CD4-positive, alpha-beta T cell (primary cell): Measurements from ENCODE around the gene CHID1. TPM values are rescaled to one million over a fixed set of nuclear protein-coding genes. Genes with fewer than 3 reads are reported as not detected.

Source experiments
- ATAC-seq: fragments of 200-7000 bp; cut with Tn5 transposase; one replicate; pipeline ENCODE4 v1.10.0; 2022; ENCODE audit warnings: mild to moderate bottlenecking; ENCODE audit not compliant: poor library complexity
- CTCF ChIA-PET: fragments of 350-600 bp; sonication (Branson Sonifier 250); formaldehyde crosslinking; loops from one replicate; lab custom pipeline; 2021; ENCODE audit warnings: antibody characterized with exemption, inconsistent platforms; lab: Charles Lee
- POLR2A ChIA-PET: fragments of 350-600 bp; sonication (Branson Sonifier 250); formaldehyde crosslinking; loops from one replicate; lab custom pipeline; 2021; ENCODE audit warnings: antibody characterized with exemption, inconsistent platforms; lab: Charles Lee
- DNase-seq, 14 experiments: peaks; one replicate each; pipeline ENCODE4 v3.0.0-alpha.2; 2013 to 2020; ENCODE audit warnings: mixed read lengths in 2 of 14
- H3K27ac ChIP-seq, 2 donors: one replicate each; pipeline versions ENCODE4 v1.5.1 to v1.7.0; 2013; ENCODE audit warnings: low read length in 2 of 2, low read depth in 1 of 2, mild to moderate bottlenecking in 1 of 2
- H3K27me3 ChIP-seq, 2 experiments: 1 replicate in 1 of 2; 2 replicates in 1 of 2; pipeline versions ENCODE4 v1.6.1 to v1.7.0; 2013; ENCODE audit warnings: low read length in 2 of 2, control low read depth in 1 of 2, mild to moderate bottlenecking in 1 of 2, moderate library complexity in 1 of 2; ENCODE audit not compliant: insufficient read depth in 2 of 2, control insufficient read depth in 1 of 2
- H3K36me3 ChIP-seq: one replicate; pipeline ENCODE4 v1.6.1; 2013; ENCODE audit warnings: low read length, control low read depth; ENCODE audit not compliant: insufficient read depth
- H3K4me1 ChIP-seq: one replicate; pipeline ENCODE4 v1.6.1; 2013; ENCODE audit warnings: low read length, control low read depth; ENCODE audit not compliant: insufficient read depth
- H3K4me3 ChIP-seq: one replicate; pipeline ENCODE4 v1.5.1; 2013; ENCODE audit warnings: mild to moderate bottlenecking, low read length, moderate library complexity
- H3K9me3 ChIP-seq, 2 experiments: 1 replicate in 1 of 2; 2 replicates in 1 of 2; pipeline versions ENCODE4 v1.6.1 to v1.7.0; 2013; ENCODE audit warnings: low read length in 2 of 2, mild to moderate bottlenecking in 2 of 2, control low read depth in 1 of 2, moderate library complexity in 1 of 2; ENCODE audit not compliant: control insufficient read depth in 1 of 2, insufficient read depth in 1 of 2
- H3K27ac Mint-ChIP-seq: one replicate; pipeline ENCODE4 v1.8.0; 2020; ENCODE audit warnings: mixed read lengths
- H3K27me3 Mint-ChIP-seq: one replicate; pipeline ENCODE4 v1.8.0; 2021; ENCODE audit warnings: mixed read lengths
- H3K36me3 Mint-ChIP-seq: one replicate; pipeline ENCODE4 v1.8.0; 2021; ENCODE audit warnings: low read depth, mixed read lengths
- H3K4me1 Mint-ChIP-seq: one replicate; pipeline ENCODE4 v1.8.0; 2021; ENCODE audit warnings: low read depth, mixed read lengths
- H3K4me3 Mint-ChIP-seq: one replicate; pipeline ENCODE4 v1.8.0; 2020; ENCODE audit warnings: mild to moderate bottlenecking, mixed read lengths
- H3K9me3 Mint-ChIP-seq: one replicate; pipeline ENCODE4 v1.8.0; 2020; ENCODE audit warnings: mixed read lengths
- intact Hi-C, 2 experiments: fragments of 100-400 bp; cut with DNase I in 1 of 2; cut with micrococcal nuclease in 1 of 2; formaldehyde crosslinking; loops; one replicate each; pipeline versions ENCODE4 v1.15.1 to v1.9.0; 2023 to 2025; cut with DNase I, micrococcal nuclease
- total RNA-seq, 174 experiments: library from RNA in 2 of 174; stranded (reverse) in 2 of 174; gene quantifications; one replicate each; pipeline ENCODE4 v1.2.3 and lab custom pipeline; 2021 to 2026
- TF ChIP-seq, protein P1 (sequence below): fragments of 200-600 bp; IDR thresholded peaks from one replicate; pipeline ENCODE4 v1.8.0; 2022; ENCODE audit warnings: antibody characterized with exemption, mild to moderate bottlenecking

The CHID1 gene
- total RNA-seq, 2 experiments from 2014 or later: 17.1 to 22.8 TPM

- Histone ChIP-seq H3K4me3 (no peak overlapping the region), H3K27ac (no peak overlapping the region), H3K4me1 (peaks cover 46% of the 10 kb centered on the region), H3K36me3 (peaks cover 28% of the 10 kb centered on the region), H3K27me3 (peaks cover 0 to 2% of the 10 kb centered on the region in 2 experiments), H3K9me3 (no peaks in the 10 kb centered on the region)
- H3K27me3 Mint-ChIP-seq: no peaks in the 10 kb centered on the region
- DNase-seq (peak in 1 of 14 experiments; percentile 40), ATAC-seq (no peak)
- H3K27ac Mint-ChIP-seq: no peak overlapping the region
- H3K36me3 Mint-ChIP-seq: peaks cover 22% of the 10 kb centered on the region
- peak overlapping the region; percentile 74 for H3K4me3 Mint-ChIP-seq
- peaks cover 6% of the 10 kb centered on the region for H3K4me1 Mint-ChIP-seq
- POLR2A ChIA-PET: interaction anchor here (5.0 to 7.6 kb wide), 2 partner anchors 10 to 21 kb away, joined by 49 to 71 read pairs; partner anchors contain the start of genes CD151, CRACR2B and PNPLA2
- CTCF ChIA-PET: interaction anchor here (0.8 kb wide), 1 partner anchor 75 kb away, joined by 3 read pairs; no protein-coding TSS in a partner anchor
- no peaks in the 10 kb centered on the region for H3K9me3 Mint-ChIP-seq
- intact Hi-C loops: loop anchor here (10.0 kb wide), 4 partner anchors 85 to 735 kb away; partner anchors contain the start of genes AP2A2 (in 1 of the 2) and DUSP8 (in 1 of the 2)
- TF ChIP-seq, protein P1, sequence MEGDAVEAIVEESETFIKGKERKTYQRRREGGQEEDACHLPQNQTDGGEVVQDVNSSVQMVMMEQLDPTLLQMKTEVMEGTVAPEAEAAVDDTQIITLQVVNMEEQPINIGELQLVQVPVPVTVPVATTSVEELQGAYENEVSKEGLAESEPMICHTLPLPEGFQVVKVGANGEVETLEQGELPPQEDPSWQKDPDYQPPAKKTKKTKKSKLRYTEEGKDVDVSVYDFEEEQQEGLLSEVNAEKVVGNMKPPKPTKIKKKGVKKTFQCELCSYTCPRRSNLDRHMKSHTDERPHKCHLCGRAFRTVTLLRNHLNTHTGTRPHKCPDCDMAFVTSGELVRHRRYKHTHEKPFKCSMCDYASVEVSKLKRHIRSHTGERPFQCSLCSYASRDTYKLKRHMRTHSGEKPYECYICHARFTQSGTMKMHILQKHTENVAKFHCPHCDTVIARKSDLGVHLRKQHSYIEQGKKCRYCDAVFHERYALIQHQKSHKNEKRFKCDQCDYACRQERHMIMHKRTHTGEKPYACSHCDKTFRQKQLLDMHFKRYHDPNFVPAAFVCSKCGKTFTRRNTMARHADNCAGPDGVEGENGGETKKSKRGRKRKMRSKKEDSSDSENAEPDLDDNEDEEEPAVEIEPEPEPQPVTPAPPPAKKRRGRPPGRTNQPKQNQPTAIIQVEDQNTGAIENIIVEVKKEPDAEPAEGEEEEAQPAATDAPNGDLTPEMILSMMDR: no peak
These were observed 70.6 kb downstream of the CHID1 start for GRCh38 chr11:839875-840617.

- Mint-ChIP-seq H3K4me3 (no peak overlapping the region), H3K4me1 (peaks cover 9% of the 10 kb centered on the region), H3K36me3 (peaks cover 22% of the 10 kb centered on the region), H3K27me3 (no peaks in the 10 kb centered on the region), H3K27ac (no peak overlapping the region), H3K9me3 (no peaks in the 10 kb centered on the region)
- H3K9me3 ChIP-seq: no peaks in the 10 kb centered on the region
- intact Hi-C loops: no loop called here
- TF ChIP-seq, protein P1: no peak
- ChIA-PET POLR2A (interaction anchor here (7.6 kb wide), 1 partner anchor 9 kb away, joined by 71 read pairs; the partner anchor contains the start of genes CD151 and CRACR2B), CTCF (no interaction called here)
- H3K4me3 ChIP-seq: no peak overlapping the region
- peaks cover 0 to 1% of the 10 kb centered on the region in 2 experiments for H3K27me3 ChIP-seq
- H3K4me1 ChIP-seq: peaks cover 47% of the 10 kb centered on the region
- H3K27ac ChIP-seq: no peak overlapping the region
- peaks cover 28% of the 10 kb centered on the region for H3K36me3 ChIP-seq
- no peak for DNase-seq
- ATAC-seq: no peak
These were observed 71.4 kb downstream of the CHID1 start for GRCh38 chr11:839280-839623.

DNA sequence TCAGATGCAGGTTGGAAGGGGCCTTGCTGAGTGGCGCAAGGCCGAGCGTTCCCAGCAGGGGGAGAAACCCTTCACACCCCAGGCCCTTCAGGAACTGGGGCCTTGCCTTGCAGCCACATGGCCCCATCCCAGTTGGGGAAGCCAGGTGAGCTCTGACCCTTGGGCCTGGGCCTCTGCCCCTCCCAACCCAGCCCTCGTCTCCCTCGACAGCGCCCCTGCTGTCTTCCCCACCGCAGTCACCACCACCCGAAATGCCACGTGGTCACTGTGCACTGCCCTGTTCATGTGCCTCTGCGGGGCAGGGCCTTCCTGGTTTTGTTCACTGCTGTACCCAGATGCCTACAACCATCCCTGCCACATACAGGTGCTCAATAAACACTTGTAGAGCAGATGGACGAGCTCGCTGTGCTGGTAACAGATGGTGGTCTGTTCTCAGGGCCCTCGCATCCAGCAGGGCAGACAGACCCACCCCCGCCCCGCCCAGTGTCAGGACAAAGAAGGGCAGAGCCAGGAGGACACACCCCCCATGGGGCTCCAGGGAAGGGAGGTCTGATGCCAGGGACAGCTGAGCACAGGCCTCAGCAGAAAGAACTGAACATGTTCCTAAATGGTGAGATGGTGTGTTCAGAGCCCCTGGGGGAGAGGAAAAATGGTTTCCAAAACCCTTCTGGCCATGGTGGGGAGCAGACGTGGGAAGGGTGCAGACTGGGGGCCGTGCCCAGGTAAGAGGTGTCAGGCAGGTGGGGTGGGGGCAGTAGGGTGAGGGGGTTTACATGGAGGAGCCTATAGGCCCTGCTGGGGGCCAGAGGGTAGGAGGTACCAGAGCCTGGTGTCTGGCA lies 72.0 kb downstream of the CHID1 start:
- POLR2A ChIA-PET: interaction anchor here (1.5 to 7.6 kb wide), 2 partner anchors 8 to 19 kb away, joined by 5 to 71 read pairs; partner anchors contain the start of genes CD151, CRACR2B and PNPLA2
- Mint-ChIP-seq H3K4me3 (peak overlapping the region; percentile 63), H3K9me3 (no peaks in the 10 kb centered on the region), H3K27ac (no peak overlapping the region), H3K36me3 (peaks cover 22% of the 10 kb centered on the region), H3K27me3 (peaks cover 3% of the 10 kb centered on the region), H3K4me1 (peaks cover 15% of the 10 kb centered on the region)
- no peak overlapping the region for H3K4me3 ChIP-seq
- TF ChIP-seq, protein P1: no peak
- no peak overlapping the region for H3K27ac ChIP-seq
- no peak for ATAC-seq
- CTCF ChIA-PET: no interaction called here
- H3K36me3 ChIP-seq: peaks cover 28% of the 10 kb centered on the region
- intact Hi-C loops: no loop called here
- peaks cover 0 to 3% of the 10 kb centered on the region in 2 experiments for H3K27me3 ChIP-seq
- H3K9me3 ChIP-seq: no peaks in the 10 kb centered on the region
- H3K4me1 ChIP-seq: peaks cover 47% of the 10 kb centered on the region
- peak in 1 of 14 experiments; percentile 41 for DNase-seq
